Measurements from ENCODE around the gene PHKA1.
"Not testable (repeated sequence)": the region's sequence is repeated elsewhere in the genome, so short reads cannot be mapped to it uniquely, and the experiment has no call there.

PHKA1 gene

DNA sequence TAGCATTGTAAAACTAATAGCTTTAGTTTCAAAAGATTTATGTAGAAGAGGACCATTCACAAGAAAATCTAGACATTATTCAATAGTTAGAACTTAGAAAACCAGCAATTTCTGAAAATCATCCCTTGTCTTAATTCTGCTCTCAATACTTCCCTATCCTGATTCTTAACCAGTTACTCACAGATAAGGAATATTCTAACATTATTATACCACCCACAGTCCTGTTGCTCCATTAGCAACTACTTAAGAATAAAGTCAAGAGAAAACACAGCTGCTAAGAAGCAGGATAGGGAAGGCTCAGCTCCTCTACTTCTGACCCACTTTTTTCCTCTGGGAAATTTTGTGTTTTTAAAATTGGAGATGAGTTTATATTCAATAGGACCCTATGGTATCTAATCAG lies 47.7 kb downstream of the PHKA1 start:
- no peak for FAIRE-seq

DNA sequence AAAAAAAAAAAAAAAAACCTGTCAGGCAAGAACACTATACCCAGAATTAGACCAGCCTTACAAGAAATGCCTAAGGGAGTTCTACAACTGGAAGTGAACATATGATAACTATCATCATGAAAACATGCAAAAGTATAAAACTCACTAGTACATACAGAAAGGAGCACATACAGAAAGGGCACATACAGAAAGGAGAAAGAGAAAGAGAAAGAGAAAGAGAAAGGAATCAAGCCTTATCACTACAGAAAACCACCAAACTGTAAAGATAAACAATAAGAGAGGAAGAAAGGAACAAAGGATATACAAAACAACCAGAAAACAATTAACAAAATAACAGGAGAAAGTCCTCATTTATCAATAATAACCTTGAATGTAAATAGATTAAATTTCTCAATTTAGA lies 50.4 kb downstream of the PHKA1 start:
- no peak for FAIRE-seq

DNA sequence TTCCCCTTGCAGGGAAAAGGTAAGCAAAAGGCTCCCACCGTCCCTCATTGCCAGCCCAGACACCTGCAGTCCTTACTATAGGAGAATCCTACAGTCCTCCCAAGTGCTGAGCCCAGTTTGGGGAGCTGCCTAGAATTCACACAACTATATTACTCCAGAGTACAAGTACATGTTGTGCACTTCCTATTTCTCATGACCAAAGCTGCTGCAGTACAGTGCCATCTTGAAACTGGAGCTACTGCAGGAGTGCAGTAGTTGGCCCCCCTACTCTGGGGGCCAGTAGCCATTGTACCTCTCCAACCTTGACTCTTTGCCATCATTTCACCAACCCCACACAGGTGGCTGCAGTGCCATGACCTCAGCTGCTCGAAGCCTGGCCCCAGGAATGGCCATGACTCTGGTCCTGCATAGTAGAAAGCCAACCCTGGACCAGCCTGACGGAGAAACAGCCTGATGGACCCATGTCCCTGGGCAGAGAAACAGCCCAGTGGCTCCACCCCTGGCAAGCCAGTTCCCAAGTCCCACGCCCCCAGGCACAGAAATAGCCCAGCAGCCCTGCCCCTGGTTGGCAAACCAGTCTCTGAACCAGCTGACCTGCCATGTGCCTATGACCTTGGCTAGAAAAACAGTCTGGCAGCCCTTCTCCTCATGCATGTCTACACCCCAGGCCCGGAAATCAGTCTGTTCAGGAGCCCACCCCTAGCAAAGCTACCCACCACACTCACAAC lies 51.9 kb downstream of the PHKA1 start:
- no peak for FAIRE-seq

DNA sequence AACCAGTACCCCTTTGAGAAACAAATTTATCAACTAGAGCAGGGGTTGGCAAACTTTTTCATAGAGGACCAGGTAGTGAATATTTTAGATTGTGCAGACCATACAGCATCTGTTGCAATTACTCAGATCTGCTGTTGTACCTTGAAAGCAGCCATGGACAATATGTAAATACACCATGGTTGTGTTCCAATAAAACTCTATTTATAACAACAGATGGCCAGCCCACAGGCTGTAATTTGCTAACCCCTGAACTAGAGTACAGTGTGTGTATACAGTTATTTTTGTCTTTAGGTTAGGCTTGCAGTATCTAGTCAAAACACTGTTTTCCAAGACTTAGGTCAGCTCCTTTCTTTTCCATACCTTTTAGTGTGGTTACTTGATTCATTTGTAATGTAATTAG lies 54.4 kb downstream of the PHKA1 start:
- FAIRE-seq: no peak

DNA sequence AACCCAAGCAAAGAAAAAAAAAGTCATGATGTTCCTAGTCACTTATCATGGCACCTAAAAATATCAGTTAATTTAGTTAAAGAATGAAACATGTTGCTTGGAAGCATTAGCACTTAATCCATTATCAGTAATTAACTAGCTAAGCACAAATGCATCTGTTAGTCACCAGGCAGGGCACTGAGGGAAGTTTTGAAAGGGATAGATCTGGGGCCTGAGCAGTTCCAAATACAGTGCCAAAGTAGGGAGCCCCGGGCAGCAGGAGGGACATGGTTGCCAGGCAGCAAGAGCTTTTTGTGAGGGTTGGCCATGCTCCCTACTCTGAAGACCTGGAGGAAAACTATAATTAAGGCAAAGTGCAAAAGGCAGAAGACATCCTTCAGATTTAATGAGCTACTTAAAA lies 62.0 kb downstream of the PHKA1 start:
- no peak for FAIRE-seq

DNA sequence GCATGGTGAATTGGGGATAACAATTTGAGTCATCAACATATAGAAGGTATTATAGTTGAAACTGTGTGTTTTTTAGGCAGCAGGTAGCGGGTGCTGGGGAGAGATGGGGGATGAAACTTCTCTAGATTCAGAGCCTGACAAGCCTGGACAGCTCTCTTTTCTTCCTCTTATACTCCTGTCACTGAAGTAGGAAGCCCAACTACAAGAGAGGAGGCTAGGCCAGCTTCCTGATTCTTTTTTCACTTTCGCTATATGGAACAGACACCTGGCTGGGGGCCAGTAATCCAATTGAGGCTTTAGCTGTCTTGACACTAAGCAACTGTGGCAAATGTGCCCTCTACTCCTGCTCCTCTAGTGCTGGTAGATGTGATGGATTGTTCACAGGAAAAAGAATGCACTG lies 69.2 kb downstream of the PHKA1 start:
- FAIRE-seq: no peak

DNA sequence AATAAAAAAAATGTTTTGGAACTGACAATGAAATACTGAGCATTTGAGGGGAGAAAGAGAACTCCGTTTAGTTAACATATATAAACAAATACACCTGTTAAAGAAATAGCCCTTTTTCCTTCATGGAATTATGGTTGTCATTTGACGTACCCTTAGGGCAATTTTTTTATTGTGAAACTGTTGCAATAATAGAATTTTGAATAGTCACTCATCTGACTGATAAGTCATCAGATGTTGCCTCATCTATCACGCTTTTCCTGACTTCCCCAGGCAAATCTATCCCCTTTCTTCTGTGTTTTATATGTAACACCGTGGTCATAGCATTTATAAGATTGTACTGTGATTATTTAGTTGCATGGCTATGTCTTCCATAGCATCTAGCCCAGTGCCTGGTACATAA lies 72.5 kb downstream of the PHKA1 start:
- FAIRE-seq: no peak

DNA sequence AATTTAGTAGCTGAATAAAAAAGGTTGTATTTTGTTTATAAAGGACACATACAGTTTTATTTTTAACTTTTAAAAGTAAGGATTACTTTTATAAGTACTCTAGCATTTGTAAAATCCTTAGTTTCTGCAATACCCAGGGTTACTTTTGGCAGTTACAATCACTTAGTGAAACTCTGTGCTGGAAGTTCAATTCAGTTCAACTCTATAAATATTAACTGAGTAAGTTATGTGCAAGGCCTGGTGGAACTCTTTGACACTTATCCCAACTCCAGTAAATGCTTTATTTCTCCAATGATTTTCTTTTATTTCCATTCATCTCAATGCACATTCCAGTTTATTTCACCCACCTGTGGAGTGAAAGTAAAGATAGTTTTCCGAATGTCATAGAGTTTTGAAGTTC lies 78.2 kb downstream of the PHKA1 start:
- no peak for FAIRE-seq

DNA sequence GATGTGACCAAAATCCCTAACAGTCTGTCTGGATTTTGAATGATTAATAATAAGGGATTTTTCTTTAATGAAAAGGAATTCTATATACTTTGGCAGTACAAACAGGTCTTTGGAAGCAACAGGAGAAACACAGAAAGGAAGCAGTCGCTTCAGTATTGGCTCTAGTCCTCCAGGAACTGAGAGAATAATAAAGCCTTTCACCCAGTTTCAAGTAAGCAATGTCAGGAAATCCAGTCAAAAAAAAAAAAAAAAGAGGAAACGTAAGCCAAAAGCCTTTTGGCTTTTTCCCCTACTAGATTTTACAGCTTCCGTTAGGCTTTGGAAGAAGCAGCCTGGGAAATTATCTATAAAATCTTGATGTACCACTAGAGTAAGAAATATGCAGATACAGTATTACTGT lies 79.8 kb downstream of the PHKA1 start:
- peak; percentile 84 for FAIRE-seq

DNA sequence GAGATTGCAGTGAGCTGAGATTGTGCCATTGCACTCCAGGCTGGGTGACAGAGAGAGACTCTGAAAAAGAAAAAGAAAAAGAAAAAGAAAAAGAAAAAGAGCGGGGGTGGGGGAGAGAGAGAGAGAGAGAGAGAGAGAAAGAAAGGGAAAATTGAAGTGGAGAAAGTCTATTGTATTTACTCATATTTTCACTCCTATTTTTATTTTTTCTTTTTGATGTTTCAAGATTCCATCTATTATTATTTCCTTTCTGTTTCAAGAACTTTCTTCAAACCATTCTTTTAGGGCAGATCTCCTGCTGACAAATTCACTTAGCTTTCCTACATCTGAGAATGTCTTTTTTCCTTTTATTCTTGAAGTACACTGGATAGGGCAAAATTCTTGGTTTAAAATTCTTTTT lies 83.9 kb downstream of the PHKA1 start:
- FAIRE-seq: no peak

DNA sequence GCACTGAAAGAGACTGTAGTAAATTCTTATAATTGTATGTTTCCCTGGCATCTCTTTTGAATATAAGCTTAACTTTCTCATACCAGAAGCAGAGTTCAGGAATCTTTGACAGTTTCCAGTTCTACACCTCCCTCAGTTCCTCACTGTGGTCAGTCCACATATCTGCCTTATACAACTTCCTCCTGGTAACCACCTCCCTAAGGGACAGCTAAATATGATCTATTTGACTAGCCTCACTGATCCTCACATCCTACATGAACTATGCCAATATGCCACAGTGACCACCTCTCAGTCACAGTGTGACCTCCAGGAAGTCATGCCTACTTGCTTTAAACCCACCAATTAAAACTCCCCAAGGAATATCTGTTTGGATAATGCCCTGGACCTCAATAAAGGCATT lies 89.9 kb downstream of the PHKA1 start:
- FAIRE-seq: no peak

DNA sequence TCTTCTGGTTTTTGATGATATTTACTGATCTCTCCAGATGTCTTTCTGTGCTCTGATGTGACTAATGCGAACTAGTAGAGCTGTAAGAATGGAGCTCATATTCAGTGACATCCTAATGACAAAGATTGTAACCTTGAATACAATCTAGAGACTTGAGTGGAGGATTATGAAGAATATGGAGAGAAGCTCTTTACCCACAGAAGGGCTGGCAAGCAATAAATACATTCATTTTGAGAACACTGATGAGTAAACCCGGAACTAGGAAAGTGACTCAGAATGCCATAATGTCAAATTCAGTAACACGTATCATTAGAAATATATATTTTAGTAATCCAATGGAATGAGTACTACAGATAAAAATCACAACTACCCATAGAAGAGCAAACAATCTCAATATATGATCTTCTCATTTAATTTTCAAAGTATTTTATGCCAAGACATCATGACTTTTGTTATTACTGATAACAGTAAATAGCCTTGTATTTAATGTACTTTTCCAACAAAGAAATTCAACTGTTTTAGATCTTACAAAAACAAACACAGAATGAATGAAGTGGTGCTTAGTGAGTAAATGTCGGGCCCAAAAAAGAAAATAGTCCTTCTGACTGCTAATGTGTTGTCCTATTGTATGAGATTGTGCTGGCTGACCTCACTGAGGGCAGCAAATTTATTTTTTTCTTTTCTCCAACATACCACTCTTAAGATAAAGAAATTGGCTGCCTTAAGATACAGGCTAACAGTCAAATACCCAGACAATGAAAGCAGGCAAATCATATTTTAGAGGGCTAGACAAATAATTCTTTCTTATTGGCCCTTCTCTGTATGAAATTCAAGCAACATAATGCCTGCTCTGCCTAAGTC lies 92.3 kb downstream of the PHKA1 start:
- no peak for FAIRE-seq

DNA sequence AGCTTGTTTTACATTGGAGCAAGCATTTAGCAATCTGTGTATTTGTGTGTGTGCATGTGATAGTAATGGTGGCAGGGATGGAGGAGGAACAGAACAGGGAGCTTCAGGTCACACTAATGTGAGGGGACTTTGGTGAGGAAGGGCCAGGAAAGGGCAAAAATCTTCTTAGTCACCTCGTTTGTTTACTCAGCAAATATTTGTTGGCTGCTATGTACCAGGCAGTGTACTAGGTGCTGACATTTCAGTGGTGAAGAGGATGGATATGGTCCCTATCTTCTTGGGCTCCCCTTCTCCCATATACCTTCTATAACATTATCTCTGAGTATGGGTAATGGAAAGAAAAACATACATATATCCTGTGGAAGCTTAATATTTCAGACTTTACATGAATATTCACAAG lies 92.9 kb downstream of the PHKA1 start:
- no peak for FAIRE-seq

DNA sequence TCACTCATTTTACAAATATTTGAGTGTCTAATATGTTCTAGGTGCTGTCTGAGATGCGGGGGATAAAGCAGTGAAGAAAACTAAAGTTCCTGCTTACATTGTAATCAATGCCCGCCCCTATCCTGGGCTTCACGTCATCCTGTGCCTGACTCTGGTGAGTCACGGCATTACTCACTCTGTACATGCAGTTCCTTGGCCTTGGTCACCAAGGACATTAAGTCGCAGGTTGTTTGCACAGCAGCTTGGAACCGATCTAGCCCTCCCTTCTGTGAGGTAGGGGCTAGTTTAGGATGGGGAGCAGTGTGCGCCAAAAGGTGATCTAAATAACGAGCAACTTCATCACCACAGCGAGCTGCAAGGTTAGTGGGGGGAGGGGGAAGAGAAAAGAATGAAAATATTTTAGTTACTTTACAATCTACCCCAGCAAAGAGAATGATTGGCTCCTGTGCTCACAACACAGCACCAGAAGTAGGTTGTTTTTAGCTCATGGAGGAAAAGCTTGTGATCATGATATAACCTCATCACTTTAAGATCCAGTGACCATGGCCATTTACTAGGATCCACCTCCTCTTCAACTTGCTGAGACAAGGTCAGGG lies 93.5 kb downstream of the PHKA1 start:
- FAIRE-seq: no peak

DNA sequence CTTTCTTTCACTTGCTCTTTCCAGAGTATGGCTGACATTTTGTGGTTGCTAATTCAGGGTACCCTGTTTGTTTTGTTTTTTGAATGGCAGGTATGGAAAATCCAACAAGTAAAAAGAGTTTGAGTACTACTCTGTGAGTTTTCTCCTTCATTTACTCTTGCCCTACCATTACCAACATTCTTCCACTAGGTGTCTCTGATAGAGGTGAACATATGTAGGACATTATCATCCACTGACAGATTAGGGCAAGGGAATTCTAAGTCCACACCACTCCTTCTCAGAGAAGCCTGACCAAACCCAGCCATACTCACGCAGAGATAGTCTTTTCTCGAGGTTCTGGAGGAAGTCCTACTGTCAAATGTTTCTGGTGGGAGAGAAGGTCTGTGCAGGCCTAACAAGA lies 104.8 kb downstream of the PHKA1 start:
- peak; percentile 43 for FAIRE-seq

DNA sequence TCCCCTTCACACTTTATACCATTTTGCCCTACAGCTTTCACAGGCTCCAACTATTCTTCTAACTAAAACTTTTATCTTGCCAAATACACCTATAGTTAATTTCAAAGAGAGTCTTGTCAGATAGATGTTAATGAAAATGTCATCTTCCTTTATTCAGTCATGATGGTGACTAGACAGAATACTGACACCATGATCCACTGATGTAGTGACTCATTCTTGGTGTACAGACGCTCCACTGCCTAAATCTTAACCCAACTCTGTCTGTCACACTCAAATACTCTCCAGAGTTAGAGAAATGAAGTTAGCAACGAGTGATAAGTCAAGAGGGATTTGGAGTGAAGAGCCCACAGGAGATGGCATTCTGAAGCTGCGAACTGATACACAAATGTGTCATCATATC lies 109.4 kb downstream of the PHKA1 start:
- peak; percentile 60 for FAIRE-seq

DNA sequence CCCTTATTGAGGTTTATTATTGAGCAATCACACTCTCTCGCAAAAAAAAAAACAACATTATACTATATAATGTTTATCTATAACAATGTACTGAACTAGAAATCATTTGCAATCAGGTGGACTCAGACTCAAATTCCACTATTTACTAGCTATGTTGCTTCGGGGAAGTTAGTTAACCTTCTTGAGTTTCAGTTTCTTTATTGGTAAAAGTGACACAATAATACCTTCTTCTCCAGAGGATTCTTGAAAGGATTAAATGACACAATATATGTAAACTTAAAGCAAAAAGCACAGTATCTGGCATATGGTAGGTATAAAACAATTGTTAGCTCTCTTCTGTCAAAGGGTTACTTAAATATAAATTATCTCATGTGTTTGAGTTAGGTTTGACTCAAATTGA lies 110.0 kb downstream of the PHKA1 start:
- FAIRE-seq: no peak

DNA sequence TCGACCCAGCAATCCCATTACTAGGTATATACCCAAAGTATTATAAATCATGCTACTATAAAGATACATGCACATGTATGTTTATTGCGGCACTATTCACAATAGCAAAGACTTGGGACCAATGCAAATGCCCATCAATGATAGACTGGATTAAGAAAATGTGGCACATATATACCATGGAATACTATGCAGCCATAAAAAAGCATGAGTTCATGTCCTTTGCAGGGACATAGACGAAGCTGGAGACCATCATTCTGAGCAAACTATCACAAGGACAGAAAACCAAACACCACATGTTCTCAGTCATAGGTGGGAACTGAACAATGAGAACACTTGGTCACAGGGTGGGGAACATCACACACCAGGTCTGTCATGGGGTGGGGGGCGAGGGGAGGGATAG lies 123.1 kb downstream of the PHKA1 start:
- FAIRE-seq: not testable (repeated sequence)

DNA sequence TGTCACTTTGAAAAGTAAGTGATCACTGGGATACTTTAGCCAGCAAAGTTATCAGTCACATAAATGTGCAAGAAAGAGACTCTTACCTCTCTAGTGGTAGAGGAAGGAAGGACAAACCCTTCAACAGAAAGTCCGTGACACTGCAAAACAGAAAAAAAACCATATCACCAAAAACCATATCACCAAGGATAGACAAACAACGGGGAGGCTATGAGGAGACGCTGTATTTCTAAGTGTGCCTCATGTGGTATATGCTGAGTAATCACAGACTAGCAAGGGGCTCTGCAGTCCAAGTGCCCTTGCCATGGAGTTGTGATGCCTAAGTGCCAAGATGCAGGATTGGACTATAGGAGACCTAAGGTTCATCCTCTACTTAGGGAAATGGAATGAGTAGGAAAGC lies 129.9 kb downstream of the PHKA1 start:
- FAIRE-seq: no peak

DNA sequence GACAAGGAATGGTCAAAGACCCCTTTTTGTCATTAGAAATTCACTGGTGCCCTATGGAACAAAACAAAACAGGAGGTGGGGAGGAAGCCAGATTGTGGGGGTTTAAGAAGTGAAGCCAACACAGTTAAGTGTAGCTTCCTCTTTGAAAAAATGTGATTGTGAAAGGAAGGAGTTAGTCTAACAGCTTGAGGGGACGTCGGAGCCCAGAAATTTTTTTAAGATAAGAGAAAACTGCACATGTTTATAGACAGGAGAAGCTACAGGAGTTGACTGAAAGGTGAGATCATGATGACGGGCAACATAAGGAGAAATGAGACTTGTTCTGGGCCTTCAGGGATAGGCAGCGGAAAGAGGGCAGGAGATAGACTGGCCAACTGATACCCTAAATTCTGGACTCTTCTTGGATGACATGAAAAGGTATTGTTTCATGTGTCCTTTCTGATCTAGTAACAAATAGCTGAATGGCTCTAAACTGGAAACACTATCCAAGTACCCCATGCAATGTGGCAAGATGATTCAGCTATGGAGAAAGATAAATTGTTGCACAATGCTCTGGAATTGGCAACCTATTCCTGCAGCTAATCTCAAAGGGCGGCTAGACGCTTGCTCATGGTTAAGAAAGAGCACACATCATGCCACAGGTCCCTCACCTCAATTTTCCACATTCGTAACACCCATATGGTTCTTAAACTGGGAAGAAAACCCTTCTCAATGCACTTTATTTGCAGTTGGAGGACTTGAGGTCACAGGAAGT lies 137.8 kb downstream of the PHKA1 start:
- FAIRE-seq: no peak

DNA sequence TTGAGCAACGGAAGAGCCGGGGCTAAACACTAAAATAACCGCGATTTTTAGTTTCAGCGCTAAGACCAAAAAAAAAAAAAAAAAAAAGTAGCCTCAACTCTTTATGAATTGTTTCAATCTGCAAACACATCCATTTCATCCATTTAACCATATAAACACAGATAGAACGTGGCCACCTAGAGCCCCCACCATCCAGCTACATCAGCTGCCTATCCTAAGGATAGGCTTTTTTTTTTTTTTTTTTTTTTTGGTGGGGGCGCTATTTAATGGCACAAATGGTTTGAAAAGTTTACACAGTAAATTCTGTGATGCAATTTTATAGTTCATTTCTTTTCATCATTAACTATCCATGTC lies 141.0 kb downstream of the PHKA1 start:
- no peak for FAIRE-seq

DNA sequence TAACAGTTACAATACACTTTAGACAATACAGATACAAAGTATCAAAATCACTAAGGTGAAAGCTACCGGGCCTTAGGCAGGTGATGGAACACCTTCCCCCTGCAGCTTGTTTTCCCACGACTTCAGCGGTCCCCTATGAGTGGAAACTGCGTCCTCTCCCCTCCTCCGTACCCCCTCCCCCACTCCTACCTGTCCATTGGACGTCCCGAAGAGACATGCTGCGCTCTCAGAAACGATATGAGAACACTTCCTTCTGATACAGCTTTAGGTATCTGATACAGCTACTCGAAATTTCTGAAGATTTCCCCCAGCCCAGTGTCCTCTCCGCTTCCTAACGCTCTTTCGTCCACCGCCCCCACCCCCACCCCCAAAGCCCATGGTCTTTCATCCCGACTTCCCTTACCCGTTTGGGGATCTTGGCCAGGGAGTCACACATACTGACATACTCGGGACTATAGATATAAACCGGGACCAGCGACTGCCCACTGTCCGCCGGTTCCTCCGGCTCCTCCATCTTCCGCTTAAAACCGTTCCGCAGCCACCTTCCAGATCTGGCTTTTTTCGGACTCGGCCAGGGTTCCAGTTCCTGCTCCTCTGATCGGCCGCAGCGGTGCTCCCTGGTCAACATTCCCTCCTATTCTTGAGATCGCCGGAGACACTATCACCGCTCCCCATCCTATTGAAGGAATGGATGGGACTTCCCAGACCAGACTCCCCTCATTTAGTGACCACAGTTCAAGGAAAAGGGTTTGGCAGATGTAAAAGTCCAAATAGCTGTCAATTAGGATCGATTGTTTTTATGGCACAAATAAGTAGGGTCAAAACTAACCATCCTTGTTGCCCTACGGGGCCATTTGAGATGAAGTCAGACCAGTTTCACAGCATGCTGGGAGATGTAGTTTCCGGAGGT lies 141.6 kb downstream of the PHKA1 start, which contains the start of gene HDAC8:
TSS of gene HDAC8 (minus strand) at position 596 of the 910 bp plus-strand sequence. CDS start at position 514, 82 bp downstream.
- FAIRE-seq: peak; percentile 95

Measured in colon (tissue), 2 donors.